Activated CD8-positive, alpha-beta memory T cell treated with anti-CD3 and anti-CD28 coated beads for 48 hours (primary cell): ENCODE results near the gene GGTLC1.
"Not testable (repeated sequence)": the region's sequence is repeated elsewhere in the genome, so short reads cannot be mapped to it uniquely, and the experiment has no call there.

Experiments used
- DNase-seq, 3 experiments: peaks; one replicate each; pipeline ENCODE4 v3.0.0-alpha.2; 2020; ENCODE audit warnings: low read depth in 2 of 3, low spot score in 2 of 3

GGTLC1 gene

GRCh38 chr20:23995291-23995690 lies 6.7 kb upstream of the GGTLC1 start:
- DNase-seq = not testable (repeated sequence)

- DNase-seq = not testable (repeated sequence)
Measured at GRCh38 chr20:23994001-23994633, 5.5 kb upstream of the GGTLC1 start.

- not testable (repeated sequence) for DNase-seq
Measured at GRCh38 chr20:23993440-23993839, 4.9 kb upstream of the GGTLC1 start.

GRCh38 chr20:23990296-23990695 lies 1.7 kb upstream of the GGTLC1 start:
- DNase-seq = not testable (repeated sequence)

GRCh38 chr20:23988966-23989365 lies 387 bp upstream of the GGTLC1 start:
- DNase-seq = not testable (repeated sequence)

- not testable (repeated sequence) for DNase-seq
Measured at GRCh38 chr20:23986716-23987115, 1.9 kb downstream of the GGTLC1 start.

- DNase-seq = not testable (repeated sequence)
Measured at GRCh38 chr20:23986310-23986709, 2.3 kb downstream of the GGTLC1 start.

GRCh38 chr20:23985790-23986225 lies 2.8 kb downstream of the GGTLC1 start:
- not testable (repeated sequence) for DNase-seq

GRCh38 chr20:23985066-23985789 lies 3.4 kb downstream of the GGTLC1 start:
- DNase-seq = not testable (repeated sequence)

- not testable (repeated sequence) for DNase-seq
Measured at GRCh38 chr20:23984476-23985023, 4.0 kb downstream of the GGTLC1 start.

- not testable (repeated sequence) for DNase-seq
Measured at GRCh38 chr20:23982112-23983018, 6.2 kb downstream of the GGTLC1 start.

GRCh38 chr20:23981526-23981925 lies 7.1 kb downstream of the GGTLC1 start:
- not testable (repeated sequence) for DNase-seq

- not testable (repeated sequence) for DNase-seq
Measured at GRCh38 chr20:23981014-23981413, 7.6 kb downstream of the GGTLC1 start.

GRCh38 chr20:23979899-23980811 lies 8.4 kb downstream of the GGTLC1 start:
- not testable (repeated sequence) for DNase-seq

- DNase-seq = not testable (repeated sequence)
Measured at GRCh38 chr20:23979380-23979779, 9.2 kb downstream of the GGTLC1 start.

- not testable (repeated sequence) for DNase-seq
Measured at GRCh38 chr20:23978457-23978856, 10.1 kb downstream of the GGTLC1 start.

- no peak for DNase-seq
Measured at GRCh38 chr20:23974966-23975365, 13.6 kb downstream of the GGTLC1 start.

- no peak for DNase-seq
Measured at GRCh38 chr20:23971310-23971709, 17.3 kb downstream of the GGTLC1 start.

- DNase-seq = no peak
Measured at GRCh38 chr20:23970049-23970448, 18.5 kb downstream of the GGTLC1 start.

- no peak for DNase-seq
Measured at GRCh38 chr20:23967616-23967979, 21.0 kb downstream of the GGTLC1 start.
